GM12878 (cell line): Measurements from ENCODE around the gene DNASE1L1.
"Not testable (repeated sequence)": the region's sequence is repeated elsewhere in the genome, so short reads cannot be mapped to it uniquely, and the experiment has no call there.

ENCODE experiments used
- IKZF2 ChIP-seq, 2 experiments: fragments of 450-650 bp; IDR thresholded peaks; 2 replicates each; pipeline ENCODE4 v1.6.1; 2017; ENCODE audit warnings: mild to moderate bottlenecking in 2 of 2, moderate library complexity in 2 of 2
- TF ChIP-seq, protein P1 (sequence below), 3 experiments: IDR thresholded peaks in 2 of 3; conservative IDR thresholded peaks in 1 of 3; 2 replicates each; pipeline ENCODE4 v1.5.1; 2011; ENCODE audit warnings: low read depth in 3 of 3, low read length in 3 of 3, mild to moderate bottlenecking in 3 of 3, control low read depth in 2 of 3, moderate library complexity in 2 of 3, inconsistent platforms in 1 of 3, mixed read lengths in 1 of 3; ENCODE audit not compliant: control insufficient read depth in 2 of 3, insufficient read depth in 1 of 3; ENCODE audit errors: extremely low read depth in 1 of 3
- TF ChIP-seq, protein P2 (sequence below): IDR thresholded peaks from 2 replicates; pipeline ENCODE4 v1.6.1; 2011; ENCODE audit warnings: borderline replicate concordance, low read depth, mild to moderate bottlenecking, moderate library complexity, mixed read lengths, low read length; ENCODE audit not compliant: insufficient read depth; ENCODE audit errors: extremely low read length
- TF ChIP-seq, protein P3 (sequence below): IDR thresholded peaks from 2 replicates; pipeline ENCODE4 v1.6.1; 2011; ENCODE audit warnings: low read depth, mild to moderate bottlenecking, low read length, moderate library complexity, borderline replicate concordance; ENCODE audit errors: extremely low read depth

DNA sequence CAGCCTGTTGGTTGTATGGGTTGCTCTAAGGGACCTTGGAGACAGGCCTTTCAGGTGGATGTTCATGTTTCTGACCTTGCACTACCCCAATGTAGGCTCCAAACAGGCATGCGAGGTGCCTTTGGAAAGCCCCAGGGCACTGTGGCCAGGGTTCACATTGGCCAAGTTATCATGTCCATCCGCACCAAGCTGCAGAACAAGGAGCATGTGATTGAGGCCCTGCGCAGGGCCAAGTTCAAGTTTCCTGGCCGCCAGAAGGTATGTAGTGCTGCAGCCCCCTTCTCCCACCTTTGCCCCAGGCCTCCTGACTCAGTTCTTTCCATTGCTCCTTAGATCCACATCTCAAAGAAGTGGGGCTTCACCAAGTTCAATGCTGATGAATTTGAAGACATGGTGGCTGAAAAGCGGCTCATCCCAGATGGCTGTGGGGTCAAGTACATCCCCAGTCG is 8.7 kb downstream of the DNASE1L1 start:
- TF ChIP-seq, protein P1, sequence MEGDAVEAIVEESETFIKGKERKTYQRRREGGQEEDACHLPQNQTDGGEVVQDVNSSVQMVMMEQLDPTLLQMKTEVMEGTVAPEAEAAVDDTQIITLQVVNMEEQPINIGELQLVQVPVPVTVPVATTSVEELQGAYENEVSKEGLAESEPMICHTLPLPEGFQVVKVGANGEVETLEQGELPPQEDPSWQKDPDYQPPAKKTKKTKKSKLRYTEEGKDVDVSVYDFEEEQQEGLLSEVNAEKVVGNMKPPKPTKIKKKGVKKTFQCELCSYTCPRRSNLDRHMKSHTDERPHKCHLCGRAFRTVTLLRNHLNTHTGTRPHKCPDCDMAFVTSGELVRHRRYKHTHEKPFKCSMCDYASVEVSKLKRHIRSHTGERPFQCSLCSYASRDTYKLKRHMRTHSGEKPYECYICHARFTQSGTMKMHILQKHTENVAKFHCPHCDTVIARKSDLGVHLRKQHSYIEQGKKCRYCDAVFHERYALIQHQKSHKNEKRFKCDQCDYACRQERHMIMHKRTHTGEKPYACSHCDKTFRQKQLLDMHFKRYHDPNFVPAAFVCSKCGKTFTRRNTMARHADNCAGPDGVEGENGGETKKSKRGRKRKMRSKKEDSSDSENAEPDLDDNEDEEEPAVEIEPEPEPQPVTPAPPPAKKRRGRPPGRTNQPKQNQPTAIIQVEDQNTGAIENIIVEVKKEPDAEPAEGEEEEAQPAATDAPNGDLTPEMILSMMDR (IDR thresholded peaks at IDR 0.05 in 2 of 3, conservative IDR thresholded peaks at IDR 0.05 in 1 of 3; ENCODE audit: control insufficient read depth in 2 of 3, extremely low read depth in 1 of 3, insufficient read depth in 1 of 3, low read depth in 3 of 3, low read length in 3 of 3), result not testable (repeated sequence)
- TF ChIP-seq, protein P2, sequence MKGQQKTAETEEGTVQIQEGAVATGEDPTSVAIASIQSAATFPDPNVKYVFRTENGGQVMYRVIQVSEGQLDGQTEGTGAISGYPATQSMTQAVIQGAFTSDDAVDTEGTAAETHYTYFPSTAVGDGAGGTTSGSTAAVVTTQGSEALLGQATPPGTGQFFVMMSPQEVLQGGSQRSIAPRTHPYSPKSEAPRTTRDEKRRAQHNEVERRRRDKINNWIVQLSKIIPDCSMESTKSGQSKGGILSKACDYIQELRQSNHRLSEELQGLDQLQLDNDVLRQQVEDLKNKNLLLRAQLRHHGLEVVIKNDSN, result not testable (repeated sequence)
- TF ChIP-seq, protein P3, sequence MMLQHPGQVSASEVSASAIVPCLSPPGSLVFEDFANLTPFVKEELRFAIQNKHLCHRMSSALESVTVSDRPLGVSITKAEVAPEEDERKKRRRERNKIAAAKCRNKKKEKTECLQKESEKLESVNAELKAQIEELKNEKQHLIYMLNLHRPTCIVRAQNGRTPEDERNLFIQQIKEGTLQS, result not testable (repeated sequence)
- not testable (repeated sequence) for TF ChIP-seq IKZF2 (IDR thresholded peaks at IDR 0.05)
